B cell (primary cell): ENCODE results near the gene CPM. TPM values are rescaled to one million over a fixed set of nuclear protein-coding genes. Genes with fewer than 3 reads are reported as not detected.

Source experiments
- ATAC-seq: fragments of 200-7000 bp; cut with Tn5 transposase; one replicate; pipeline ENCODE4 v1.10.0; 2021; ENCODE audit warnings: low read depth, mild to moderate bottlenecking, moderate number of reproducible peaks, moderate library complexity
- CTCF ChIA-PET: fragments of 350-600 bp; sonication (Branson Sonifier 250); formaldehyde crosslinking; loops from one replicate; lab custom pipeline; 2021; ENCODE audit warnings: antibody characterized with exemption, inconsistent platforms; lab: Charles Lee
- POLR2A ChIA-PET: fragments of 350-600 bp; sonication (Branson Sonifier 250); formaldehyde crosslinking; loops from one replicate; lab custom pipeline; 2021; ENCODE audit warnings: antibody characterized with exemption; lab: Charles Lee
- DNase-seq: peaks from one replicate; pipeline ENCODE4 v3.0.0; 2013
- H2AFZ ChIP-seq: 2 replicates; pipeline ENCODE4 v1.6.1; 2012; ENCODE audit warnings: mild to moderate bottlenecking, low read depth, low read length; ENCODE audit not compliant: insufficient read depth, poor library complexity, severe bottlenecking
- H3K27ac ChIP-seq, 2 donors: 1 replicate in 1 of 2; 2 replicates in 1 of 2; pipeline ENCODE4 v1.5.1; 2012 to 2013; ENCODE audit warnings: low read length in 2 of 2, mild to moderate bottlenecking in 2 of 2, moderate library complexity in 1 of 2
- H3K27me3 ChIP-seq, 4 experiments: fragments of 200-600 bp in 1 of 4; sonication (generic) in 1 of 4; replicated peaks in 1 of 4; 1 replicate in 2 of 4; 2 replicates in 2 of 4; pipeline versions ENCODE4 v1.6.1 to v1.7.0; 2013 to 2016; ENCODE audit warnings: low read length in 3 of 4, mild to moderate bottlenecking in 2 of 4, mixed read lengths in 1 of 4, moderate library complexity in 1 of 4; ENCODE audit not compliant: insufficient read depth in 4 of 4, control insufficient read depth in 3 of 4; ENCODE audit errors: control extremely low read depth in 1 of 4
- H3K36me3 ChIP-seq, 2 experiments: replicated peaks in 1 of 2; 1 replicate in 1 of 2; 2 replicates in 1 of 2; pipeline versions ENCODE4 v1.6.1 to v1.7.1; 2013; ENCODE audit warnings: low read length in 1 of 2; ENCODE audit not compliant: insufficient read depth in 2 of 2, control insufficient read depth in 1 of 2; ENCODE audit errors: control extremely low read depth in 1 of 2, extremely low read depth in 1 of 2
- H3K4me1 ChIP-seq, 2 donors: fragments of 200-600 bp in 1 of 2; sonication (generic) in 1 of 2; 1 replicate in 1 of 2; 2 replicates in 1 of 2; pipeline versions ENCODE4 v1.5.1 to v1.6.1; 2013 to 2017; ENCODE audit warnings: low read length in 2 of 2; ENCODE audit not compliant: control insufficient read depth in 2 of 2, insufficient read depth in 2 of 2
- H3K4me2 ChIP-seq: replicated peaks from 2 replicates; pipeline ENCODE3; 2012; ENCODE audit warnings: mild to moderate bottlenecking, low read depth, low read length; ENCODE audit not compliant: poor library complexity, severe bottlenecking
- H3K4me3 ChIP-seq, 5 experiments: fragments of 200-600 bp in 1 of 5; sonication (generic) in 1 of 5; 1 replicate in 3 of 5; 2 replicates in 2 of 5; pipeline versions ENCODE4 v1.5.1 to v1.7.0; 2011 to 2016; ENCODE audit warnings: low read length in 4 of 5, mild to moderate bottlenecking in 4 of 5, low read depth in 2 of 5, control low read depth in 1 of 5, moderate library complexity in 1 of 5; ENCODE audit not compliant: insufficient read depth in 1 of 5; ENCODE audit errors: control extremely low read depth in 1 of 5, extremely low read depth in 1 of 5
- H3K79me2 ChIP-seq: fragments of 200-600 bp; sonication (generic); one replicate; pipeline ENCODE4 v1.6.0; 2016; ENCODE audit warnings: low read length; ENCODE audit not compliant: control insufficient read depth, insufficient read depth
- H3K9ac ChIP-seq: fragments of 200-600 bp; sonication (generic); 2 replicates; pipeline ENCODE4 v1.6.1; 2017; ENCODE audit warnings: mild to moderate bottlenecking, low read length, moderate library complexity
- H3K9me3 ChIP-seq, 3 donors: one replicate each; pipeline versions ENCODE4 v1.6.1 to v1.7.1; 2013; ENCODE audit warnings: low read length in 2 of 3; ENCODE audit not compliant: control insufficient read depth in 2 of 3, insufficient read depth in 1 of 3; ENCODE audit errors: control extremely low read depth in 1 of 3
- H4K20me1 ChIP-seq: 2 replicates; pipeline ENCODE4 v1.6.0; 2012; ENCODE audit warnings: mild to moderate bottlenecking, low read length; ENCODE audit not compliant: insufficient read depth, control insufficient read depth, poor library complexity, severe bottlenecking
- H3K27ac Mint-ChIP-seq: one replicate; pipeline ENCODE4 v1.8.0; 2021; ENCODE audit warnings: mixed read lengths
- H3K27me3 Mint-ChIP-seq: one replicate; pipeline ENCODE4 v1.8.0; 2021; ENCODE audit warnings: mixed read lengths
- H3K4me1 Mint-ChIP-seq: one replicate; pipeline ENCODE4 v1.8.0; 2021; ENCODE audit warnings: mixed read lengths
- H3K4me3 Mint-ChIP-seq: one replicate; pipeline ENCODE4 v1.8.0; 2021; ENCODE audit warnings: mixed read lengths
- H3K9me3 Mint-ChIP-seq: one replicate; pipeline ENCODE4 v1.8.0; 2022; ENCODE audit warnings: mixed read lengths; ENCODE audit not compliant: insufficient read depth
- EZH2 ChIP-seq: IDR thresholded peaks from 2 replicates; pipeline ENCODE4 v1.6.1; 2012; ENCODE audit warnings: borderline replicate concordance, low read depth, mild to moderate bottlenecking, moderate library complexity, low read length; ENCODE audit not compliant: insufficient read depth, poor library complexity, severe bottlenecking
- WGBS: methylation state at CpG from one replicate; pipeline ENCODE4 v1.1.5; 2013; ENCODE audit warnings: missing lambda C conversion rate; ENCODE audit not compliant: insufficient coverage; 5-methylcytosine and 5-hydroxymethylcytosine counted together
- intact Hi-C: fragments of 100-400 bp; cut with micrococcal nuclease; formaldehyde crosslinking; loops from one replicate; pipeline ENCODE4 v1.10.0; 2022
- polyA plus RNA-seq: library from polyadenylated mRNA; depleted of rRNA; stranded (reverse); fragments of >200 nt; gene quantifications from 2 replicates; pipeline ENCODE4 v1.2.3, GENCODE V29; 2012
- total RNA-seq, 2 donors: library from RNA; stranded (reverse); fragments of 120-200 nt in 1 of 2; gene quantifications; 1 replicate in 1 of 2; 2 replicates in 1 of 2; pipeline versions ENCODE4 v1.2.3 to v1.2.4, GENCODE V29; 2013 to 2022
- TF ChIP-seq, protein P1 (sequence below): fragments of 200-600 bp; IDR thresholded peaks from one replicate; pipeline ENCODE4 v1.8.0; 2022; ENCODE audit warnings: antibody characterized with exemption, mild to moderate bottlenecking

CPM gene
- total and polyA plus RNA-seq, 2 donors (not counting 1 experiment from before 2014, with no cell fraction given), result 1.2 to 5.0 TPM

- CTCF ChIA-PET, result interaction anchor here (1.0 to 1.9 kb wide), 3 partner anchors 11 to 583 kb away, joined by 4 to 19 read pairs (median 6); partner anchors contain the start of gene SLC35E3
- TF ChIP-seq, protein P1, sequence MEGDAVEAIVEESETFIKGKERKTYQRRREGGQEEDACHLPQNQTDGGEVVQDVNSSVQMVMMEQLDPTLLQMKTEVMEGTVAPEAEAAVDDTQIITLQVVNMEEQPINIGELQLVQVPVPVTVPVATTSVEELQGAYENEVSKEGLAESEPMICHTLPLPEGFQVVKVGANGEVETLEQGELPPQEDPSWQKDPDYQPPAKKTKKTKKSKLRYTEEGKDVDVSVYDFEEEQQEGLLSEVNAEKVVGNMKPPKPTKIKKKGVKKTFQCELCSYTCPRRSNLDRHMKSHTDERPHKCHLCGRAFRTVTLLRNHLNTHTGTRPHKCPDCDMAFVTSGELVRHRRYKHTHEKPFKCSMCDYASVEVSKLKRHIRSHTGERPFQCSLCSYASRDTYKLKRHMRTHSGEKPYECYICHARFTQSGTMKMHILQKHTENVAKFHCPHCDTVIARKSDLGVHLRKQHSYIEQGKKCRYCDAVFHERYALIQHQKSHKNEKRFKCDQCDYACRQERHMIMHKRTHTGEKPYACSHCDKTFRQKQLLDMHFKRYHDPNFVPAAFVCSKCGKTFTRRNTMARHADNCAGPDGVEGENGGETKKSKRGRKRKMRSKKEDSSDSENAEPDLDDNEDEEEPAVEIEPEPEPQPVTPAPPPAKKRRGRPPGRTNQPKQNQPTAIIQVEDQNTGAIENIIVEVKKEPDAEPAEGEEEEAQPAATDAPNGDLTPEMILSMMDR, result no peak
- peaks cover 0 to 3% of the 10 kb centered on the region in 2 experiments for H3K36me3 ChIP-seq
- Mint-ChIP-seq H3K27me3 (no peaks in the 10 kb centered on the region), H3K4me3 (peak overlapping the region; percentile 97), H3K4me1 (peaks cover 17% of the 10 kb centered on the region), H3K9me3 (no peaks in the 10 kb centered on the region), H3K27ac (peak overlapping the region; percentile 99)
- H3K4me3 ChIP-seq, result peak overlapping the region in 3 of 5 experiments; percentile 65 to 91 (median 74)
- no peaks in the 10 kb centered on the region for H3K27me3 ChIP-seq
- H3K4me2 ChIP-seq, result peak overlapping the region; percentile 85
- peaks cover 11% of the 10 kb centered on the region in 2 donors for H3K4me1 ChIP-seq
- H3K27ac ChIP-seq, result peak overlapping the region; percentile 83 to 95
- no peak for ATAC-seq
- peaks cover 25% of the 10 kb centered on the region for H3K79me2 ChIP-seq
- intact Hi-C loops, result loop anchor here (1.0 to 10.0 kb wide), 5 partner anchors 14 to 1159 kb away; partner anchors contain the start of genes CPSF6, DYRK2, IL26 and SLC35E3
- no peaks in the 10 kb centered on the region for H3K9me3 ChIP-seq
- H3K9ac ChIP-seq, result peak overlapping the region; percentile 90
- POLR2A ChIA-PET, result interaction anchor here (2.0 to 2.6 kb wide), 2 partner anchors 61 to 196 kb away, joined by 13 to 29 read pairs; partner anchors contain the start of genes RAP1B and SLC35E3
- 98% methylated on average over 10 of the region's 18 CpGs for WGBS
- no peak for DNase-seq
- peak overlapping the region; percentile 92 for H2AFZ ChIP-seq
- no peaks in the 10 kb centered on the region for H4K20me1 ChIP-seq
Measured at GRCh38 chr12:68806488-68807237, 126.3 kb downstream of the CPM start.

DNA sequence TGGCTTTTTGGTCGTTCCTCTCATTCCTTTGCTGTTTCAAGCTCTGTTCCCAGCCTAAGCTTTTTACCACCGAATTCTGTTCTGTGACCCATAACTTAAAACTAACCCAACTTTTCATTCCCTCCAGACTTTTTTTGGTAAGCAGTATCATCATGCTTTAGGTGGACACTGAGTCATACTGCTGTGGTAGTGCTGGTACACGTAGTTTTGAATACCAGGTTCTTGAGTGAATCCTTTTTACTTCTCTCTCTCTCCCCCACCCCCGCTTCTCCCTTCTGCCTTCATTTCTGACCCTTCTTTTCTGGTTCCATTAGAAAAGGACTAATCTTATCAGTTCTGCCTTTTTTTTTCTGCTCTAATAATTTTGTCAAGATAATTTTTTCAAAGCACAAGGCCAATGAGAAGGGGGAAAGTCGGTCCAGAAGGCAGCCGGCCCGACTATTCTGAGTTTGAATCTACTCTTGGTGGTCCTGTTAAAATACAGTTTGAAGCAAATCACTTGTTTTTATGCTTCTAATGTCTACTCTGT lies 127.3 kb downstream of the CPM start:
- no peaks in the 10 kb centered on the region for H3K9me3 ChIP-seq
- no peak overlapping the region for H3K4me2 ChIP-seq
- H3K27me3 ChIP-seq, result no peaks in the 10 kb centered on the region
- CTCF ChIA-PET, result no interaction called here
- H3K79me2 ChIP-seq, result peaks cover 21% of the 10 kb centered on the region
- TF ChIP-seq, protein P1, result no peak
- no peak for TF ChIP-seq EZH2
- Mint-ChIP-seq H3K9me3 (no peaks in the 10 kb centered on the region), H3K4me3 (no peak overlapping the region), H3K4me1 (peaks cover 17% of the 10 kb centered on the region), H3K27ac (no peak overlapping the region), H3K27me3 (no peaks in the 10 kb centered on the region)
- intact Hi-C loops, result loop anchor here (2.0 to 10.0 kb wide), 3 partner anchors 13 to 1158 kb away; partner anchors contain the start of genes DYRK2 and IL26
- no peak overlapping the region for H2AFZ ChIP-seq
- peaks cover 0 to 3% of the 10 kb centered on the region in 2 experiments for H3K36me3 ChIP-seq
- DNase-seq (no peak), ATAC-seq (no peak)
- peaks cover 11% of the 10 kb centered on the region in 2 donors for H3K4me1 ChIP-seq
- POLR2A ChIA-PET, result no interaction called here
- H4K20me1 ChIP-seq, result no peaks in the 10 kb centered on the region
- no peak overlapping the region for H3K9ac ChIP-seq
- H3K4me3 ChIP-seq, result no peak overlapping the region
- WGBS, result 92% methylated on average over 2 of the region's 7 CpGs
- no peak overlapping the region for H3K27ac ChIP-seq
